ENCODE results near the gene ACAA1. TPM values are rescaled to one million over a fixed set of nuclear protein-coding genes. Genes with fewer than 3 reads are reported as not detected.

The ACAA1 gene
- total RNA-seq, 3 donors from 2014 or later (not counting 1 experiment from before 2014, with no cell fraction given), result 79.4 to 101 (median 93.9) TPM

DNA sequence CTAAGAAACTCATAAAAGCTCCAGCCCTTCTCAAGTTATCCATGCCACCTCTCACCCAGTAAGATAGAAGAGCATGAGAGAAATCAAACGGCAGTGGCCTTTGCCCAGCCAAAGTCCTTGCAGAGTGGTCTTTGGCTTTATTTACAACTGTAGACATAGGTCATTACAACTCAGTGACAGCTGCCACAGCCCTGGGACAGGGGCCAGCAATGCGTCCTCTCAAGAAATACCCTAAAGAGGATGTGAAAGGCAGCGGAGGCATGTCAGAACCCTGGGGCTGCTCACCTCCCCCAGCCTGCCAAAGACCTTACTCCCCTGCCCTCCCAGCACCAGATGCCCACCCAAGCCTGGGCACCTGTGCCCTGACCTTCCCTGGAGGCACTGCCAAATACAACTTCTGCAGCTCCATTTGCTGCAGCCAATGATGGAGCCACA is 6.3 kb downstream of the ACAA1 start:
- intact Hi-C loops (cut with micrococcal nuclease), result no loop called here
- Mint-ChIP-seq H3K9me3 (no peaks in the 10 kb centered on the region), H3K27me3 (ENCODE audit: low read depth in 2 of 2) (no peaks in the 10 kb centered on the region), H3K4me1 (peaks cover 24 to 33% of the 10 kb centered on the region in 2 donors), H3K4me3 (no peak overlapping the region), H3K36me3 (no peaks in the 10 kb centered on the region), H3K27ac (peak overlapping the region in 1 of 2 donors; percentile 80)
- H3K4me1 ChIP-seq (ENCODE audit: control insufficient read depth, insufficient read depth, low read length), result peaks cover 7% of the 10 kb centered on the region
- no peaks in the 10 kb centered on the region for H3K27me3 ChIP-seq (ENCODE audit: control insufficient read depth, insufficient read depth, low read length)
- H3K9me3 ChIP-seq (ENCODE audit: control insufficient read depth, insufficient read depth, low read length), result no peaks in the 10 kb centered on the region
- no peak for ATAC-seq
- 93% methylated on average over 3 of the region's 3 CpGs for WGBS (ENCODE audit: insufficient coverage)
- peaks cover 74% of the 10 kb centered on the region for H3K36me3 ChIP-seq (ENCODE audit: control insufficient read depth, insufficient read depth, low read length)
- H3K4me3 ChIP-seq (ENCODE audit: low read length), result no peak overlapping the region
- H3K27ac ChIP-seq (ENCODE audit: low read length), result no peak overlapping the region
- TF ChIP-seq, protein P1, sequence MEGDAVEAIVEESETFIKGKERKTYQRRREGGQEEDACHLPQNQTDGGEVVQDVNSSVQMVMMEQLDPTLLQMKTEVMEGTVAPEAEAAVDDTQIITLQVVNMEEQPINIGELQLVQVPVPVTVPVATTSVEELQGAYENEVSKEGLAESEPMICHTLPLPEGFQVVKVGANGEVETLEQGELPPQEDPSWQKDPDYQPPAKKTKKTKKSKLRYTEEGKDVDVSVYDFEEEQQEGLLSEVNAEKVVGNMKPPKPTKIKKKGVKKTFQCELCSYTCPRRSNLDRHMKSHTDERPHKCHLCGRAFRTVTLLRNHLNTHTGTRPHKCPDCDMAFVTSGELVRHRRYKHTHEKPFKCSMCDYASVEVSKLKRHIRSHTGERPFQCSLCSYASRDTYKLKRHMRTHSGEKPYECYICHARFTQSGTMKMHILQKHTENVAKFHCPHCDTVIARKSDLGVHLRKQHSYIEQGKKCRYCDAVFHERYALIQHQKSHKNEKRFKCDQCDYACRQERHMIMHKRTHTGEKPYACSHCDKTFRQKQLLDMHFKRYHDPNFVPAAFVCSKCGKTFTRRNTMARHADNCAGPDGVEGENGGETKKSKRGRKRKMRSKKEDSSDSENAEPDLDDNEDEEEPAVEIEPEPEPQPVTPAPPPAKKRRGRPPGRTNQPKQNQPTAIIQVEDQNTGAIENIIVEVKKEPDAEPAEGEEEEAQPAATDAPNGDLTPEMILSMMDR (IDR thresholded peaks at IDR 0.05), result no peak
- DNase-seq, result no peak

DNA sequence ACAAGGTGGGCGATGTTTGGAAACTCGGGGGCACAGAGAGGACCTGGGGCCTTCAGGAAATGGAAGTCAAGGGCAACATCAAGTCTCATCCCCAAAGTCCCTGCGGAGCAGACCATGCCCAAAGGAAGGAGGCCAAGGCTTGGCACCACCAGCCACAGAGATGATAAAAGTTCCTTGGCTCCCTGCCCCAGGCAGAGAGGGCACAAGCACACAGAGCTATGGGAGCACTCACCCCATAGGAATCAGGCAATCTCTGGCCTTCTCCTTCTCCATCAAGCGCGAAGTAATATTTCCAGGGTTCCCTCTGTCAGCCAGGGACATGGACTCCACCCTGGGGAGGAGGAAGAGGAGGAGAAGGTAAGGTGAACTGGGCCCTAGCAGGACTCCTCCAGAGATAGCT is 7.9 kb downstream of the ACAA1 start:
- Mint-ChIP-seq H3K9me3 (no peaks in the 10 kb centered on the region), H3K27ac (peak overlapping the region in 1 of 2 donors; percentile 80), H3K4me1 (peaks cover 15 to 29% of the 10 kb centered on the region in 2 donors), H3K36me3 (peaks cover 6% of the 10 kb centered on the region), H3K4me3 (no peak overlapping the region), H3K27me3 (ENCODE audit: low read depth in 2 of 2) (no peaks in the 10 kb centered on the region)
- ATAC-seq (no peak), DNase-seq (no peak)
- Histone ChIP-seq H3K27ac (ENCODE audit: low read length) (no peak overlapping the region), H3K4me1 (ENCODE audit: control insufficient read depth, insufficient read depth, low read length) (no peaks in the 10 kb centered on the region), H3K9me3 (ENCODE audit: control insufficient read depth, insufficient read depth, low read length) (no peaks in the 10 kb centered on the region), H3K4me3 (ENCODE audit: low read length) (no peak overlapping the region), H3K27me3 (ENCODE audit: control insufficient read depth, insufficient read depth, low read length) (no peaks in the 10 kb centered on the region), H3K36me3 (ENCODE audit: control insufficient read depth, insufficient read depth, low read length) (peaks cover 84% of the 10 kb centered on the region)
- over 99% methylated on average over 5 of the region's 5 CpGs for WGBS (ENCODE audit: insufficient coverage)
- intact Hi-C loops (cut with micrococcal nuclease), result no loop called here
- TF ChIP-seq, protein P1 (IDR thresholded peaks at IDR 0.05), result no peak

DNA sequence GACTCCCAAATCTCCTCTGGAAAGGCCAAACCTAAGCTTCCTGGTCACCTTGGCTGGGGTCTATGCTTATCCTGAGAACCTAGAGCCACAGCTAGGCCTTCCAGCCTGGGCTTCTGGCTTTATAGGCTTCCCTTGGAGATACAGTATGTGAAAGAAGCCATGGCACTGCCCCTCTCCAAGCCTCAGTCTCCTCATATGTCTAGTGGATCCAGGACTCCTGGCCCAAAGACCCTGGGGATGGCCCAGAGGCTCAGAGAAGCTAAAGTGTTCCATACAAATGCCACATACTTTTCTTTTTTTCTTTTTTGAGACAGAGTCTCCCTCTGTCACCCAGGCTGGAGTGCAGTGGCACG is 8.6 kb downstream of the ACAA1 start:
- H3K4me3 ChIP-seq (ENCODE audit: low read length), result no peak overlapping the region
- no peaks in the 10 kb centered on the region for H3K9me3 ChIP-seq (ENCODE audit: control insufficient read depth, insufficient read depth, low read length)
- no peak overlapping the region for H3K27ac ChIP-seq (ENCODE audit: low read length)
- H3K4me1 Mint-ChIP-seq, result peaks cover 14 to 27% of the 10 kb centered on the region in 2 donors
- H3K27me3 Mint-ChIP-seq (ENCODE audit: low read depth in 2 of 2), result no peaks in the 10 kb centered on the region
- TF ChIP-seq, protein P1 (IDR thresholded peaks at IDR 0.05), result no peak
- peaks cover 81% of the 10 kb centered on the region for H3K36me3 ChIP-seq (ENCODE audit: control insufficient read depth, insufficient read depth, low read length)
- H3K27ac Mint-ChIP-seq, result no peak overlapping the region
- peaks cover 6% of the 10 kb centered on the region for H3K36me3 Mint-ChIP-seq
- H3K9me3 Mint-ChIP-seq, result no peaks in the 10 kb centered on the region
- DNase-seq (no peak), ATAC-seq (no peak)
- no peaks in the 10 kb centered on the region for H3K4me1 ChIP-seq (ENCODE audit: control insufficient read depth, insufficient read depth, low read length)
- no peaks in the 10 kb centered on the region for H3K27me3 ChIP-seq (ENCODE audit: control insufficient read depth, insufficient read depth, low read length)
- intact Hi-C loops (cut with micrococcal nuclease), result no loop called here
- WGBS (ENCODE audit: insufficient coverage), result 100% methylated on average over 1 of the region's 1 CpG
- no peak overlapping the region for H3K4me3 Mint-ChIP-seq

DNA sequence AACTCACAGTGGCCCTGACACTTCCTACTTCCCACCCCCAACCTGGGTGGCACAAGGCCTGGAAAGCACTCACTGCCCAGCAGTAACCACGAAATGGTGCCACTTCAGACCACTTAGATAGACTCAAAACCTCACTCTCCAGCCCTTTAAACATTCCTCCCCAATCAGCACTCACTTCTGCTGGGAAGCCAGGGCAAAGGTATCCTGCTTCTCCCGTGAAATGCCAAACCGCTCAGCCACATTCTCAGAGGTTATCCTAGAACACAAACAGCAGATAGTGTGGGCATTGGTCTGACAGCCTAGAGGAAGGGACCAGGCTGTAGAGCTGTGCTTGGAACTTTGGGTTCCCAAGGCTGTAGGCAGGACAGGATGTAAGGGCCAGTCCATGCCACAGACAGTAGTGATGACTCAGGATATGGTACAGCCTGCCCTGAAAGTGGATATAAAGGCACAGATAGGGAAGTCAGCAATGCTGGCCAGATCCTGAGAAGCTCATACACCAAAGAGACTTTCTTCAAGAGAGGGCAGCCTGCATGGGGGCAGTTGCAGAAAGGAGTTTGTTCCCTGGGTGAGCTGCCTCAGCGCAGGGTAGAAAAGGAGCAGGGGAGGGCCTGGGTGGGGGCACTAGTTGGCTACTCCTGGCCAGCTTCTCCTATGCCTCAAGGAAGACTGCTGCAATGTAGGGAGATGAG is 9.2 kb downstream of the ACAA1 start:
- H3K9me3 ChIP-seq (ENCODE audit: control insufficient read depth, insufficient read depth, low read length), result no peaks in the 10 kb centered on the region
- H3K9me3 Mint-ChIP-seq, result no peaks in the 10 kb centered on the region
- ATAC-seq (no peak), DNase-seq (no peak)
- intact Hi-C loops (cut with micrococcal nuclease), result no loop called here
- 97% methylated on average over 4 of the region's 4 CpGs for WGBS (ENCODE audit: insufficient coverage)
- peak overlapping the region in 1 of 2 donors; percentile 20 for H3K27ac Mint-ChIP-seq
- H3K36me3 ChIP-seq (ENCODE audit: control insufficient read depth, insufficient read depth, low read length), result peaks cover 82% of the 10 kb centered on the region
- H3K4me3 Mint-ChIP-seq, result no peak overlapping the region
- H3K4me3 ChIP-seq (ENCODE audit: low read length), result no peak overlapping the region
- H3K4me1 ChIP-seq (ENCODE audit: control insufficient read depth, insufficient read depth, low read length), result no peaks in the 10 kb centered on the region
- H3K4me1 Mint-ChIP-seq, result peaks cover 14 to 27% of the 10 kb centered on the region in 2 donors
- H3K27me3 ChIP-seq (ENCODE audit: control insufficient read depth, insufficient read depth, low read length), result no peaks in the 10 kb centered on the region
- no peaks in the 10 kb centered on the region for H3K27me3 Mint-ChIP-seq (ENCODE audit: low read depth in 2 of 2)
- H3K27ac ChIP-seq (ENCODE audit: low read length), result no peak overlapping the region
- H3K36me3 Mint-ChIP-seq, result peaks cover 6% of the 10 kb centered on the region
- TF ChIP-seq, protein P1 (IDR thresholded peaks at IDR 0.05), result no peak
